ENCODE measurements around the gene GPR25.

GPR25 gene

GRCh38 chr1:200887036-200887435 is 14.3 kb downstream of the GPR25 start:
- POLR2A ChIA-PET, result interaction anchor here (0.6 kb wide), 1 partner anchor 150 kb away, joined by 3 read pairs; no protein-coding TSS in a partner anchor
- no peak for TF ChIP-seq CTCF (IDR thresholded peaks at IDR 0.05; ENCODE audit: insufficient read depth, low read length, missing control alignments)
- H3K4me3 ChIP-seq (ENCODE audit: low read depth, low read length), result no peak overlapping the region
- no peak for DNase-seq (ENCODE audit: low read depth, low spot score)
- CTCF ChIA-PET, result no interaction called here

GRCh38 chr1:200887772-200888348 is 15.1 kb downstream of the GPR25 start:
- no peak for DNase-seq (ENCODE audit: low read depth, low spot score)
- ChIA-PET CTCF (interaction anchor here (1.0 to 1.3 kb wide), 3 partner anchors 9 to 155 kb away, joined by 3 read pairs; no protein-coding TSS in a partner anchor), POLR2A (no interaction called here)
- no peak overlapping the region for H3K4me3 ChIP-seq (ENCODE audit: low read depth, low read length)
- TF ChIP-seq CTCF (IDR thresholded peaks at IDR 0.05; ENCODE audit: insufficient read depth, low read length, missing control alignments), result no peak

- POLR2A ChIA-PET, result no interaction called here
- H3K4me3 ChIP-seq (ENCODE audit: low read depth, low read length), result no peak overlapping the region
- no peak for TF ChIP-seq CTCF (IDR thresholded peaks at IDR 0.05; ENCODE audit: insufficient read depth, low read length, missing control alignments)
- no peak for DNase-seq (ENCODE audit: low read depth, low spot score)
- CTCF ChIA-PET, result interaction anchor here (0.6 to 1.3 kb wide), 4 partner anchors 10 to 155 kb away, joined by 3 read pairs; no protein-coding TSS in a partner anchor
Observed at GRCh38 chr1:200888349-200888838, 15.6 kb downstream of the GPR25 start.

- ChIA-PET POLR2A (no interaction called here), CTCF (interaction anchor here (1.6 kb wide), 1 partner anchor 13 kb away, joined by 10 read pairs; no protein-coding TSS in a partner anchor)
- H3K4me3 ChIP-seq (ENCODE audit: low read depth, low read length), result no peak overlapping the region
- no peak for DNase-seq (ENCODE audit: low read depth, low spot score)
- no peak for TF ChIP-seq CTCF (IDR thresholded peaks at IDR 0.05; ENCODE audit: insufficient read depth, low read length, missing control alignments)
Observed at GRCh38 chr1:200889571-200889970, 16.8 kb downstream of the GPR25 start.

- POLR2A ChIA-PET, result no interaction called here
- no peak for TF ChIP-seq CTCF (IDR thresholded peaks at IDR 0.05; ENCODE audit: insufficient read depth, low read length, missing control alignments)
- no peak for DNase-seq (ENCODE audit: low read depth, low spot score)
- CTCF ChIA-PET, result interaction anchor here (1.1 to 2.0 kb wide), 5 partner anchors 9 to 123 kb away, joined by 3 to 10 read pairs (median 7); no protein-coding TSS in a partner anchor
- no peak overlapping the region for H3K4me3 ChIP-seq (ENCODE audit: low read depth, low read length)
Observed at GRCh38 chr1:200890027-200890426, 17.2 kb downstream of the GPR25 start.
